H1 (cell line): ENCODE data around the gene CD81. TPM values are rescaled to one million over a fixed set of nuclear protein-coding genes. Genes with fewer than 3 reads are reported as not detected.

ENCODE experiments used
- SIN3A ChIP-seq, 2 experiments: IDR thresholded peaks in 1 of 2; conservative IDR thresholded peaks in 1 of 2; 2 replicates each; pipeline ENCODE4 v1.6.1; 2011 to 2012; ENCODE audit warnings: low read length in 2 of 2, improper control_type of control experiment in 1 of 2, low read depth in 1 of 2, mild to moderate bottlenecking in 1 of 2
- polyA plus RNA-seq, 7 experiments: library from polyadenylated mRNA; depleted of rRNA in 3 of 7; stranded (reverse) in 5 of 7; unstranded in 2 of 7; fragments of >200 nt in 5 of 7; fragments of 200-250 nt in 2 of 7; gene quantifications; 1 replicate in 5 of 7; 2 replicates in 1 of 7; 4 replicates in 1 of 7; pipeline versions ENCODE4 v1.2.1 to v1.2.3, GENCODE V29; 2011 to 2013; ENCODE audit warnings: missing spikeins in 2 of 7, mixed read lengths in 2 of 7
- total RNA-seq: library from RNA; stranded (reverse); fragmentation: NEBNext Ultra II Directional; extraction: Animal tissue kit (Norgen Biotek cat#: 25700); gene quantifications from 2 replicates; pipeline ENCODE4 v1.2.1, GENCODE V29; 2021

The CD81 gene
- total and polyA plus RNA-seq, 2 of the 8 experiments (the other 6 are each of a cell fraction or from before 2014, with no cell fraction given), result 238 to 309 TPM

- TF ChIP-seq SIN3A (conservative IDR thresholded peaks at IDR 0.05 in 1 of 2, IDR thresholded peaks at IDR 0.05 in 1 of 2; ENCODE audit: low read depth in 1 of 2, low read length in 2 of 2), result no peak
- TF ChIP-seq, all 59 proteins: peak for 0
Measured at GRCh38 chr11:2380396-2380795, 3.3 kb downstream of the CD81 start (continued).
